Spleen (tissue), 11 donors: ENCODE results near the gene PRR30. TPM values are rescaled to one million over a fixed set of nuclear protein-coding genes. Genes with fewer than 3 reads are reported as not detected.
A peak's percentile ranks its signal among the peaks of the same experiment; 100 is the strongest.

Experiments used
- DNase-seq: peaks from one replicate; pipeline ENCODE4 v3.0.0-alpha.2; 2020
- H3K27ac ChIP-seq, 8 donors: fragments of 200-600 bp; sonication (generic) in 7 of 8; 1 replicate in 4 of 8; 2 replicates in 4 of 8; pipeline versions ENCODE4 v1.5.0 to v1.8.0; 2016 to 2021; ENCODE audit warnings: inconsistent platforms in 4 of 8, mild to moderate bottlenecking in 4 of 8, moderate library complexity in 1 of 8
- H3K27me3 ChIP-seq, 7 donors: fragments of 200-600 bp; sonication (generic) in 6 of 7; replicated peaks in 1 of 7; 1 replicate in 4 of 7; 2 replicates in 3 of 7; pipeline versions ENCODE4 v1.5.0 to v1.8.0; 2016 to 2021; ENCODE audit warnings: inconsistent platforms in 3 of 7, mild to moderate bottlenecking in 1 of 7
- H3K36me3 ChIP-seq, 6 donors: fragments of 200-600 bp; sonication (generic) in 5 of 6; 1 replicate in 4 of 6; 2 replicates in 2 of 6; pipeline versions ENCODE4 v1.5.0 to v1.8.0; 2016 to 2021; ENCODE audit warnings: inconsistent platforms in 2 of 6
- H3K4me1 ChIP-seq, 6 donors: fragments of 200-600 bp; sonication (generic) in 5 of 6; 1 replicate in 3 of 6; 2 replicates in 3 of 6; pipeline versions ENCODE4 v1.5.0 to v1.8.0; 2016 to 2021; ENCODE audit warnings: inconsistent platforms in 3 of 6
- H3K4me3 ChIP-seq, 8 donors: fragments of 200-600 bp; sonication (generic) in 7 of 8; 1 replicate in 4 of 8; 2 replicates in 4 of 8; pipeline versions ENCODE4 v1.5.0 to v1.8.0; 2016 to 2021; ENCODE audit warnings: inconsistent platforms in 4 of 8, mild to moderate bottlenecking in 4 of 8, moderate library complexity in 2 of 8
- H3K9me3 ChIP-seq, 8 donors: fragments of 200-600 bp; sonication (generic) in 7 of 8; 1 replicate in 4 of 8; 2 replicates in 4 of 8; pipeline versions ENCODE4 v1.5.0 to v1.8.0; 2016 to 2021; ENCODE audit warnings: inconsistent platforms in 4 of 8
- CTCF ChIP-seq, 11 experiments: fragments of 200-600 bp in 7 of 11; fragments of 450-650 bp in 4 of 11; sonication (generic) in 4 of 11; IDR thresholded peaks in 8 of 11; conservative IDR thresholded peaks in 3 of 11; 1 replicate in 7 of 11; 2 replicates in 4 of 11; pipeline versions ENCODE4 v1.4.0 to v1.8.0; 2016 to 2021; ENCODE audit warnings: antibody characterized with exemption in 11 of 11, inconsistent platforms in 4 of 11, mild to moderate bottlenecking in 1 of 11
- POLR2A ChIP-seq, 3 donors: fragments of 450-650 bp; IDR thresholded peaks; one replicate each; pipeline ENCODE4 v1.5.1; 2017; ENCODE audit warnings: antibody characterized with exemption in 3 of 3, mild to moderate bottlenecking in 1 of 3
- POLR2AphosphoS5 ChIP-seq, 3 donors: sonication (generic); formaldehyde crosslinking; IDR thresholded peaks; one replicate each; pipeline ENCODE4 v1.5.1; 2017; ENCODE audit warnings: antibody characterized with exemption in 3 of 3
- WGBS, 5 donors: extraction: QIAGEN DNeasy Blood & Tissue Kit in 3 of 5; methylation state at CpG; one replicate each; pipeline versions ENCODE4 v1.1.5 to v1.1.7; 2013 to 2018; 5-methylcytosine and 5-hydroxymethylcytosine counted together
- intact Hi-C: fragments of 100-400 bp; cut with DNase I; formaldehyde crosslinking; loops from one replicate; pipeline ENCODE4 v1.15.0; 2023; ENCODE audit warnings: low total_unique reads
- polyA plus RNA-seq, 3 donors: library from polyadenylated mRNA; stranded (reverse); fragments of 200-250 nt; gene quantifications; one replicate each; pipeline ENCODE4 v1.2.1, GENCODE V29; 2013
- total RNA-seq, 7 donors: library from RNA; depleted of rRNA in 3 of 7; stranded (reverse); fragments of >200 nt in 3 of 7; fragmentation: NEBNext Ultra II Directional in 4 of 7; extraction: Animal tissue kit (Norgen Biotek cat#: 25700) in 4 of 7; gene quantifications; one replicate each; pipeline versions ENCODE4 v1.1.0 to v1.2.1, GENCODE V29; 2016 to 2021
- donor health status: healthy with polysubstance abuse.
- donor health status: DM: no; HTN: no; CAD: no; lungs with moderate emphysema.
- donor health status: DM: no; HTN: no; CAD: no.
- donor health status: Bipolar disorder and iron deficiency.
- donor health status: healthy.
- donor health status: DM: no; HTN: no; CAD: no.
- donor health status: DM: yes; HTN: yes; CAD: no.

PRR30 gene
- total and polyA plus RNA-seq, 10 donors = not detected

- TF ChIP-seq POLR2A (IDR thresholded peaks at IDR 0.05) = no peak
- TF ChIP-seq POLR2AphosphoS5 (IDR thresholded peaks at IDR 0.05) = peak; percentile 7 to 68 (median 61)
- WGBS, 5 donors = 64 to 88% (median 69%) methylated on average over 11 to 12 of the region's 12 CpGs
- Histone ChIP-seq H3K4me3 (peak within 1 kb of the TSS in 3 of 8 donors; percentile 9 to 34 (median 18)), H3K27me3 (peaks cover 0 to 16% (median 0%) of the 10 kb centered on the region in 7 donors), H3K27ac (peak within 1 kb of the TSS in 6 of 8 donors; percentile 26 to 60 (median 46)), H3K36me3 (no peaks in the 10 kb centered on the region), H3K9me3 (no peaks in the 10 kb centered on the region), H3K4me1 (peaks cover 0 to 3% (median 0%) of the 10 kb centered on the region in 6 donors)
- peak; percentile 76 for DNase-seq
- intact Hi-C loops = no loop called here
Observed at GRCh38 chr2:27148801-27149439, 9.7 kb upstream of the PRR30 start, which contains the start of gene TCF23. TSS of gene TCF23 (plus strand) at chr2:27149004. CDS start at chr2:27149134, 130 bp downstream.

GRCh38 chr2:27147935-27148334, 8.7 kb upstream of the PRR30 start:
- H3K4me1 ChIP-seq = peaks cover 0 to 3% (median 0%) of the 10 kb centered on the region in 6 donors
- H3K27ac ChIP-seq = no peak overlapping the region
- TF ChIP-seq POLR2AphosphoS5 (IDR thresholded peaks at IDR 0.05) = no peak
- TF ChIP-seq CTCF (IDR thresholded peaks at IDR 0.05 in 8 of 11, conservative IDR thresholded peaks at IDR 0.05 in 3 of 11) = no peak
- TF ChIP-seq POLR2A (IDR thresholded peaks at IDR 0.05) = no peak
- intact Hi-C loops = no loop called here
- no peaks in the 10 kb centered on the region for H3K9me3 ChIP-seq
- H3K36me3 ChIP-seq = no peaks in the 10 kb centered on the region
- H3K4me3 ChIP-seq = no peak overlapping the region
- DNase-seq = peak; percentile 28
- 89 to 93% (median 90%) methylated on average over 8 of the region's 8 CpGs for WGBS, 5 donors
- peaks cover 0 to 16% (median 0%) of the 10 kb centered on the region in 7 donors for H3K27me3 ChIP-seq

- no peak for TF ChIP-seq CTCF (IDR thresholded peaks at IDR 0.05 in 8 of 11, conservative IDR thresholded peaks at IDR 0.05 in 3 of 11)
- TF ChIP-seq POLR2A (IDR thresholded peaks at IDR 0.05) = no peak
- TF ChIP-seq POLR2AphosphoS5 (IDR thresholded peaks at IDR 0.05) = no peak
- WGBS, 5 donors = 78 to 87% (median 81%) methylated on average over 2 of the region's 2 CpGs
- DNase-seq = no peak
- H3K4me1 ChIP-seq = peaks cover 0 to 3% (median 0%) of the 10 kb centered on the region in 6 donors
- peaks cover 0 to 16% (median 0%) of the 10 kb centered on the region in 7 donors for H3K27me3 ChIP-seq
- no peaks in the 10 kb centered on the region for H3K9me3 ChIP-seq
- no peaks in the 10 kb centered on the region for H3K36me3 ChIP-seq
- no peak overlapping the region for H3K4me3 ChIP-seq
- intact Hi-C loops = no loop called here
- H3K27ac ChIP-seq = no peak overlapping the region
Observed at GRCh38 chr2:27145682-27146081, 6.5 kb upstream of the PRR30 start.

- no peaks in the 10 kb centered on the region for H3K4me1 ChIP-seq
- intact Hi-C loops = no loop called here
- TF ChIP-seq POLR2AphosphoS5 (IDR thresholded peaks at IDR 0.05) (no peak), POLR2A (IDR thresholded peaks at IDR 0.05) (no peak), CTCF (IDR thresholded peaks at IDR 0.05 in 8 of 11, conservative IDR thresholded peaks at IDR 0.05 in 3 of 11) (no peak)
- no peak overlapping the region for H3K27ac ChIP-seq
- H3K9me3 ChIP-seq = no peaks in the 10 kb centered on the region
- H3K27me3 ChIP-seq = no peaks in the 10 kb centered on the region
- no peaks in the 10 kb centered on the region for H3K36me3 ChIP-seq
- H3K4me3 ChIP-seq = no peak overlapping the region
- DNase-seq = no peak
- 84 to 100% (median 89%) methylated on average over 1 of the region's 1 CpG for WGBS, 5 donors
Observed at GRCh38 chr2:27143285-27143684, 4.1 kb upstream of the PRR30 start.
